SK-N-SH treated with all-trans-retinoic acid at 6 μM for 48 hours (cell line): Measurements from ENCODE around the gene S100B.
"Not testable (repeated sequence)": the region's sequence is repeated elsewhere in the genome, so short reads cannot be mapped to it uniquely, and the experiment has no call there.

Experiments used
- ATAC-seq: fragments of 200-7000 bp; cut with Tn5 transposase; 3 replicates; pipeline ENCODE4 v1.9.1; 2020; ENCODE audit warnings: mild to moderate bottlenecking, moderate library complexity
- ARNTL ChIP-seq: fragments of 450-650 bp; formaldehyde crosslinking; IDR thresholded peaks from 2 replicates; pipeline ENCODE4 v1.5.0; 2020; ENCODE audit warnings: low read depth, mild to moderate bottlenecking, moderate library complexity, borderline replicate concordance
- BACH2 ChIP-seq: fragments of 250-450 bp; sonication (Bioruptor Pico); IDR thresholded peaks from 2 replicates; pipeline ENCODE4 v1.9.0; 2021; ENCODE audit warnings: mild to moderate bottlenecking, borderline replicate concordance
- CREB5 ChIP-seq: fragments of 250-450 bp; sonication (Bioruptor Pico); IDR thresholded peaks from 2 replicates; pipeline ENCODE4 v1.5.1; 2020; ENCODE audit warnings: low read depth, mild to moderate bottlenecking, moderate library complexity
- CSDC2 ChIP-seq: fragments of 250-450 bp; sonication (Bioruptor Pico); IDR thresholded peaks from 2 replicates; pipeline ENCODE4 v1.5.0; 2020; ENCODE audit warnings: mild to moderate bottlenecking, moderate library complexity
- CSRNP3 ChIP-seq: fragments of 250-450 bp; sonication (Bioruptor Pico); IDR thresholded peaks from 2 replicates; pipeline ENCODE4 v1.5.1; 2021; ENCODE audit warnings: mild to moderate bottlenecking, moderate library complexity
- ESRRG ChIP-seq: fragments of 250-450 bp; sonication (Bioruptor Pico); IDR thresholded peaks from 2 replicates; pipeline ENCODE4 v1.6.1; 2021; ENCODE audit warnings: mild to moderate bottlenecking
- GLIS3 ChIP-seq: fragments of 250-450 bp; sonication (Bioruptor Pico); IDR thresholded peaks from 2 replicates; pipeline ENCODE4 v1.5.0; 2020; ENCODE audit warnings: mild to moderate bottlenecking, moderate library complexity
- ISL1 ChIP-seq: fragments of 250-450 bp; sonication (Bioruptor Pico); IDR thresholded peaks from 2 replicates; pipeline ENCODE4 v2.1.2; 2022; ENCODE audit warnings: mild to moderate bottlenecking, moderate library complexity
- OSR1 ChIP-seq: fragments of 250-450 bp; sonication (Bioruptor Pico); IDR thresholded peaks from 2 replicates; pipeline ENCODE4 v1.8.0; 2022; ENCODE audit warnings: moderate library complexity, mild to moderate bottlenecking, inconsistent platforms
- PPARA ChIP-seq: fragments of 250-450 bp; sonication (Bioruptor Pico); IDR thresholded peaks from 2 replicates; pipeline ENCODE4 v1.5.0; 2020; ENCODE audit warnings: mild to moderate bottlenecking, borderline replicate concordance
- RARB ChIP-seq: fragments of 250-450 bp; sonication (Bioruptor Pico); IDR thresholded peaks from 2 replicates; pipeline ENCODE4 v1.8.0; 2021; ENCODE audit warnings: mild to moderate bottlenecking, moderate library complexity
- SNAI2 ChIP-seq: fragments of 250-450 bp; sonication (Bioruptor Pico); IDR thresholded peaks from 2 replicates; pipeline ENCODE4 v1.5.0; 2020; ENCODE audit warnings: mild to moderate bottlenecking, moderate library complexity
- TCF4 ChIP-seq: fragments of 250-450 bp; sonication (Bioruptor Pico); IDR thresholded peaks from 2 replicates; pipeline ENCODE4 v1.8.0; 2021; ENCODE audit warnings: mild to moderate bottlenecking, moderate library complexity, borderline replicate concordance
- TOX ChIP-seq: fragments of 250-450 bp; sonication (Bioruptor Pico); IDR thresholded peaks from 2 replicates; pipeline ENCODE4 v1.8.0; 2021; ENCODE audit warnings: mild to moderate bottlenecking, moderate library complexity, borderline replicate concordance
- TSHZ2 ChIP-seq: fragments of 250-450 bp; sonication (Bioruptor Pico); IDR thresholded peaks from 2 replicates; pipeline ENCODE4 v1.5.0; 2020; ENCODE audit warnings: mild to moderate bottlenecking, moderate library complexity
- ZFP3 ChIP-seq: fragments of 250-450 bp; sonication (Bioruptor Pico); IDR thresholded peaks from 2 replicates; pipeline ENCODE4 v1.5.0; 2020; ENCODE audit warnings: mild to moderate bottlenecking, moderate library complexity
- ZFP30 ChIP-seq: fragments of 450-650 bp; formaldehyde crosslinking; IDR thresholded peaks from 2 replicates; pipeline ENCODE4 v1.5.0; 2022; ENCODE audit warnings: mild to moderate bottlenecking, moderate library complexity
- ZNF565 ChIP-seq: fragments of 450-650 bp; formaldehyde crosslinking; conservative IDR thresholded peaks from 2 replicates; pipeline ENCODE4 v1.5.0; 2020; ENCODE audit warnings: low read depth, mild to moderate bottlenecking, moderate library complexity
- TF ChIP-seq, protein P1 (sequence below): fragments of 250-450 bp; sonication (Bioruptor Pico); IDR thresholded peaks from 2 replicates; pipeline ENCODE4 v1.8.0; 2021; ENCODE audit warnings: low read depth, mild to moderate bottlenecking, moderate library complexity, borderline replicate concordance

The S100B gene

GRCh38 chr21:46634966-46635323 is 30.1 kb upstream of the S100B start:
- TF ChIP-seq, protein P1, sequence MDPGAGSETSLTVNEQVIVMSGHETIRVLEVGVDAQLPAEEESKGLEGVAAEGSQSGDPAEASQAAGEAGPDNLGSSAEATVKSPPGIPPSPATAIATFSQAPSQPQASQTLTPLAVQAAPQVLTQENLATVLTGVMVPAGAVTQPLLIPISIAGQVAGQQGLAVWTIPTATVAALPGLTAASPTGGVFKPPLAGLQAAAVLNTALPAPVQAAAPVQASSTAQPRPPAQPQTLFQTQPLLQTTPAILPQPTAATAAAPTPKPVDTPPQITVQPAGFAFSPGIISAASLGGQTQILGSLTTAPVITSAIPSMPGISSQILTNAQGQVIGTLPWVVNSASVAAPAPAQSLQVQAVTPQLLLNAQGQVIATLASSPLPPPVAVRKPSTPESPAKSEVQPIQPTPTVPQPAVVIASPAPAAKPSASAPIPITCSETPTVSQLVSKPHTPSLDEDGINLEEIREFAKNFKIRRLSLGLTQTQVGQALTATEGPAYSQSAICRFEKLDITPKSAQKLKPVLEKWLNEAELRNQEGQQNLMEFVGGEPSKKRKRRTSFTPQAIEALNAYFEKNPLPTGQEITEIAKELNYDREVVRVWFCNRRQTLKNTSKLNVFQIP (CRISPR knock-in tag): no peak
- TF ChIP-seq ARNTL (CRISPR knock-in tag) (no peak), PPARA (CRISPR knock-in tag) (no peak), ESRRG (CRISPR knock-in tag) (no peak), ZFP30 (CRISPR knock-in tag) (no peak)
- peak; percentile 79 for ATAC-seq

DNA sequence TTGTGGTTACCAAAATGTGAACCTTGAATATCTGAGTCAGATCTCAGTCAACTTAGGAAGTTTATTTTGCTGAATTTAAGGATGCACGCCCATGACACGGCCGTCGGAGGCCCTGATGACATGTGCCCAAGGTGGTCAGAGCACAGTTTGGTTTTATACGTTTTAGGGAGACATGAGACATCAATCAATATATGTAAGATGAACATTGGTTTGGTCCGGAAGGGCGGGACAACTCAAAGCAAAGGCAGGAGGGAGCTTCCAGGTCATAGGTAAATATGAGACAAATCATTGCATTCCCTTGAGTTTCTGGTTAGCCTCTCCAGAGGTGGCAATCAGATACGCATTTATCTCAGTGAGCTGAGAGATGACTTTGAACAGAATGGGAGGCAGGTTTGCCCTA is 29.5 kb upstream of the S100B start:
- TF ChIP-seq, protein P1 (CRISPR knock-in tag): no peak
- no peak for TF ChIP-seq CREB5
- TF ChIP-seq CSDC2 (CRISPR knock-in tag): no peak
- TF ChIP-seq PPARA (CRISPR knock-in tag): no peak
- no peak for TF ChIP-seq TOX (CRISPR knock-in tag)
- no peak for TF ChIP-seq ARNTL (CRISPR knock-in tag)
- TF ChIP-seq TSHZ2: no peak
- TF ChIP-seq GLIS3: no peak
- TF ChIP-seq OSR1 (CRISPR knock-in tag): no peak
- no peak for TF ChIP-seq ISL1
- no peak for TF ChIP-seq RARB (CRISPR knock-in tag)
- TF ChIP-seq SNAI2: no peak
- TF ChIP-seq ZNF565: no peak
- TF ChIP-seq ZFP30 (CRISPR knock-in tag): no peak
- no peak for TF ChIP-seq ESRRG (CRISPR knock-in tag)
- TF ChIP-seq ZFP3 (CRISPR knock-in tag): no peak
- TF ChIP-seq BACH2: no peak
- TF ChIP-seq CSRNP3 (CRISPR knock-in tag): no peak
- no peak for ATAC-seq

- no peak for ATAC-seq
- TF ChIP-seq ISL1: no peak
- no peak for TF ChIP-seq CREB5
- no peak for TF ChIP-seq TCF4
Measured at GRCh38 chr21:46633566-46633965, 28.7 kb upstream of the S100B start.

- ATAC-seq: not testable (repeated sequence)
Measured at GRCh38 chr21:46630915-46631314, 26.0 kb upstream of the S100B start.
